ENCODE results near the gene COQ2. TPM values are rescaled to one million over a fixed set of nuclear protein-coding genes. Genes with fewer than 3 reads are reported as not detected.

Gene COQ2
- total RNA-seq, 1 experiment from 2014 or later, result 19.8 TPM

- H4K20me1 ChIP-seq (ENCODE audit: control insufficient read depth, insufficient read depth, insufficient read length), result no peaks in the 10 kb centered on the region
- H2BK20ac ChIP-seq (ENCODE audit: low read depth, low read length, poor library complexity, severe bottlenecking), result no peak overlapping the region
- no peaks in the 10 kb centered on the region for H3K79me1 ChIP-seq (ENCODE audit: insufficient read depth, low read depth, low read length, poor library complexity, severe bottlenecking)
- no peaks in the 10 kb centered on the region for H3K4me1 ChIP-seq (ENCODE audit: insufficient read depth, low read length)
- H2BK15ac ChIP-seq (ENCODE audit: low read depth, low read length), result no peak overlapping the region
- H3K36me3 Mint-ChIP-seq (ENCODE audit: insufficient read depth in 1 of 3, low read depth in 3 of 3), result peaks cover 3 to 26% (median 10%) of the 10 kb centered on the region in 3 experiments; a peak in 5 of 7 replicates
- no peak overlapping the region for H3K14ac ChIP-seq (ENCODE audit: insufficient read depth, low read length)
- no peaks in the 10 kb centered on the region for H3K9me3 Mint-ChIP-seq
- no peaks in the 10 kb centered on the region for H3K9me3 ChIP-seq (ENCODE audit: control insufficient read depth, low read depth, low read length)
- H3K79me2 ChIP-seq (ENCODE audit: insufficient read depth, low read length), result no peaks in the 10 kb centered on the region
- H3K23me2 ChIP-seq (ENCODE audit: insufficient read length, low read depth, low read length, poor library complexity, severe bottlenecking), result no peaks in the 10 kb centered on the region
- no peak overlapping the region for H3K18ac ChIP-seq (ENCODE audit: insufficient read length, low read depth, low read length)
- no peaks in the 10 kb centered on the region for H3K27me3 ChIP-seq (ENCODE audit: insufficient read depth, low read length)
- no peak overlapping the region for H3K4me2 ChIP-seq (ENCODE audit: insufficient read depth, insufficient read length, low read length)
- H3T11ph ChIP-seq (ENCODE audit: low read length), result no peak overlapping the region
- H2AFZ ChIP-seq (ENCODE audit: low read length), result no peak overlapping the region
- no peak for DNase-seq
- H4K8ac ChIP-seq (replicated peaks; ENCODE audit: insufficient read length, low read depth, low read length), result no peak overlapping the region
- no peaks in the 10 kb centered on the region for H3K27me3 Mint-ChIP-seq (ENCODE audit: low read depth)
- H3K23ac ChIP-seq (ENCODE audit: insufficient read length, low read depth, low read length), result no peak overlapping the region
- H2BK12ac ChIP-seq (ENCODE audit: insufficient read length, low read depth, low read length), result no peak overlapping the region
- no peak overlapping the region for H3K56ac ChIP-seq (ENCODE audit: insufficient read length, low read depth, low read length)
- no peak overlapping the region for H3K9ac ChIP-seq (ENCODE audit: extremely low read depth, insufficient read length, low read length)
- H2BK120ac ChIP-seq (ENCODE audit: low read depth, low read length, poor library complexity, severe bottlenecking), result no peak overlapping the region
- no peaks in the 10 kb centered on the region for H3K4me1 Mint-ChIP-seq
- H3K4ac ChIP-seq (ENCODE audit: low read depth, low read length), result no peak overlapping the region
- no peak overlapping the region for H3K27ac Mint-ChIP-seq
- no peak overlapping the region for H3K27ac ChIP-seq (ENCODE audit: insufficient read length, low read depth, low read length)
- H2BK5ac ChIP-seq (ENCODE audit: insufficient read length, low read length), result no peak overlapping the region
- H3K4me3 Mint-ChIP-seq, result no peak overlapping the region
- no peak overlapping the region for H2AK5ac ChIP-seq (ENCODE audit: insufficient read length, low read length)
- WGBS (ENCODE audit: extremely low coverage, insufficient read length, low lambda C conversion rate), result no CpG with 5 or more reads among the region's 2 CpGs
- no peak overlapping the region for H4K5ac ChIP-seq (ENCODE audit: insufficient read length, low read depth, low read length)
- TF ChIP-seq, protein P1, sequence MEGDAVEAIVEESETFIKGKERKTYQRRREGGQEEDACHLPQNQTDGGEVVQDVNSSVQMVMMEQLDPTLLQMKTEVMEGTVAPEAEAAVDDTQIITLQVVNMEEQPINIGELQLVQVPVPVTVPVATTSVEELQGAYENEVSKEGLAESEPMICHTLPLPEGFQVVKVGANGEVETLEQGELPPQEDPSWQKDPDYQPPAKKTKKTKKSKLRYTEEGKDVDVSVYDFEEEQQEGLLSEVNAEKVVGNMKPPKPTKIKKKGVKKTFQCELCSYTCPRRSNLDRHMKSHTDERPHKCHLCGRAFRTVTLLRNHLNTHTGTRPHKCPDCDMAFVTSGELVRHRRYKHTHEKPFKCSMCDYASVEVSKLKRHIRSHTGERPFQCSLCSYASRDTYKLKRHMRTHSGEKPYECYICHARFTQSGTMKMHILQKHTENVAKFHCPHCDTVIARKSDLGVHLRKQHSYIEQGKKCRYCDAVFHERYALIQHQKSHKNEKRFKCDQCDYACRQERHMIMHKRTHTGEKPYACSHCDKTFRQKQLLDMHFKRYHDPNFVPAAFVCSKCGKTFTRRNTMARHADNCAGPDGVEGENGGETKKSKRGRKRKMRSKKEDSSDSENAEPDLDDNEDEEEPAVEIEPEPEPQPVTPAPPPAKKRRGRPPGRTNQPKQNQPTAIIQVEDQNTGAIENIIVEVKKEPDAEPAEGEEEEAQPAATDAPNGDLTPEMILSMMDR (conservative IDR thresholded peaks at IDR 0.05), result no peak
- no peak overlapping the region for H4K91ac ChIP-seq (ENCODE audit: insufficient read length, low read depth, low read length)
These were observed 21.9 kb downstream of the COQ2 start for GRCh38 chr4:83262682-83263081.

Measured in H9 (cell line).